ENCODE data around the gene MEIS3.

MEIS3 gene

DNA sequence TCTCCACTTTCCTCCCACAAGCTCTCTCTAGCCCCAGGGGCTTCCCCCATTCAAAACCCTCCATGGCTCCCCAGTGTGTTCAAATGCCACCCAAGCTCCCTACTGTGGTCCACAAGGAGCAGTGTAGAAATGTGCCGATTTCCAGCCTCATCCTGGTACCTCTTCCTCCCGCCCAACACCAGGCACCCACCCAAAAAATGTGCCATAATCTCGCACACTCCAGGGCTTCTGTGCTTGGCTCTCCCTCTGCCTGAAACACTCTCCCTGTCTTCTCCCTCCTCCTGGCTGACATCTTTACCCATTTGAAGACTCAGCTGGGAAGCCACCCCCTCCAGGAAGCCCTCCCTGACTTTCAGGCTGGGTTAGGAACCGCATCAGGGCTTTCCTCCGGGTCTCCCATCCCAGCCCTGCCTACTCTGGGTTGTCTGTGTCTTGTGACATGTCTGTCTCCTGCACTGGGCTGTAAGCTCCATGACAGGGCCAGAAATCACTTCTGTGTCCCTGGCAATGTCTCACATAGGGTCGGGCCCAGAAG lies 16.6 kb upstream of the MEIS3 start:
- DNase-seq (ENCODE audit: low spot score), result no peak

DNA sequence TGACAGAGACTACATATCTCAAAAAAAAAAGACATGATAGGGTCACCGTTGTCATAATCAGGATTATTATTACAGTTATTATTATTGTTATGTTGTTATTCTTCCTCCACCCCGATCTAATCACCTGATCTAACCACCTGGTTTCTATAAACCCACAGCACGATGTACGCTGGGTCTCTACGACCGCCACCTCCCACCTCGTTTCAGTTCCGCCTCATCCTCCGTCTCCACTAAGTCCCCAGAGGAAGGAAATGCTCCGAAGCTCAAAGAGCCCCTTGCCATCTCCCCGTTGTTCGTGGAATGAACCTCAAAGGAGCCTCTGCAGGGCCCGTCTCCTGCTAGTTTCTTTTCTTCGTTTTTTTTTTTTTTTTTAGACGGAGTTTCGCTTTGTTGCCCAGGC lies 15.9 kb upstream of the MEIS3 start:
- no peak for DNase-seq (ENCODE audit: low spot score)

DNA sequence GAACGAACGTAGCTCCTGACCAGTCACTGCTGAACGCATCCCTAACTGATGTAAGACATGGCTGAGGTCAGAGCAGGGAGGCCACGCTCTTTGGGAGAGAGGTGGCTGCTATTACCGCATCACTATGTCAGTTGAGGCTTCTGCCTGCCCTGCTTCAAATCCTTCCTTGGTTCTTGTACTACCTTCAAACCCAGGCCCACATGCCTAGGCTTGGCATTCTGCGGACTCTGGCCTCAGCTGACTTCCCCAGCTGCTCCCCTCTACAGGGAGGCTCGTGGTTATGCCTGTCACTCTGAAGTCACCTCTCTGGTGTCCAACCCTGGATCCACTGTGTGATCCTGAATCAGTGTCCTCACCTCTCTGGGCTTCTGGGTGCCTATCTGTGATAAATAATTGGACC lies 14.8 kb upstream of the MEIS3 start:
- no peak for DNase-seq (ENCODE audit: low spot score)

DNA sequence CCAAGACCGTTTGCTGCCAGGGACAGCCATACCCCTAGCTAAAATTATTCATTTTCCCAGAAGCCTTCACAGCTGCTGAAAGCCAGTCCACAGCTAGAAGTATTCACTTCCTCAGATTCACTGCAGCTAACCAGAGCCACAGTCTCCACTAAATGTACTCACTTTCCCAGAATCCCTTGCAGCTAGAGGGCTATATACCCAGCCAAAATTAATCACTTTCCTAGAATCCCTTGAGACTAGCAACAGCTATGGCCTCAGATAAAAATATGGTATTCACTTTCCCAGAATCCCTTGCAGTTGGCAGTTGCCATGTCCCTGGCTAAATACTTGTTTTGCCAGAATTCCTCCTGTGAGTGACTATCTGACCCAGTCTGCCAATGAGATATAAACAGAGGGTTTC lies 13.8 kb upstream of the MEIS3 start:
- DNase-seq (ENCODE audit: low spot score), result no peak

DNA sequence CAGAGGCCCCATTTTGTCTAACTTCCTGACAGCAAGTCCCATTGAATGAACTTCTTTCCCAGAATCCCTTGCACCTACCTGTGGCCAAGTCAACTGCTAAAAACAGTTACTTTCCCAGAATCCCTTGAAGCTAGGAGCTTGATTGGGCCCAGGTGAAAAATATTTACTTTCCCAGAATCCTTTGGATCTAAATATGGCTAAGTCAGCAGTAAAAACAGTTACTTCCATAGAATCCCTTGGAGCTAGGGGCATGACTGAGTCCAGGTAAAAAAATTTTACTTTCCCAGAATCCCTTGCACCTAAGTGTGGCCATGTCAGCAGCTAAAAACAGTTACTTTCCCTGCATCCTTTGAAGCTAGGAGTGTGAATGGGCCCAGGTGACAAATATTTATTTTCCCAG lies 13.2 kb upstream of the MEIS3 start:
- DNase-seq (ENCODE audit: low spot score), result no peak

DNA sequence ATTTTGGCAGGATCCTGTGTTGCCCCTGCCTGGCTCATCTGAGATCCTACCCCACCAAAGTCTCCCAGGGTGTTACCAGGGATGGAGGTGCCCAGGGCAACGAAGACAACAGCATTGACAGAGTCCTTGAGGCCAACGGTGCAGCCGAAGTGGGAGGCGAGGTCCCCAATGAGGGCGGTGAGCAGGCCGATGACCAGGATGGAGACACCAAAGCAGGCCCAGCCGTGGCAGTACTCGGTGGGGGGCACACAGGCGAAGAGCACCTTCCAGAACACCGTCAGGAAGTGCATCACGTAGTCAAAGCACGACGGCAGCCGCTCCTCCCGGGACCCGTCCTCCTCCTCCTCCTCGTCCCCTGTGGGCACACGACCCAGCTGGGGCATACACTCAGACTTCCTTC lies 12.8 kb upstream of the MEIS3 start:
- DNase-seq (ENCODE audit: low spot score), result no peak

DNA sequence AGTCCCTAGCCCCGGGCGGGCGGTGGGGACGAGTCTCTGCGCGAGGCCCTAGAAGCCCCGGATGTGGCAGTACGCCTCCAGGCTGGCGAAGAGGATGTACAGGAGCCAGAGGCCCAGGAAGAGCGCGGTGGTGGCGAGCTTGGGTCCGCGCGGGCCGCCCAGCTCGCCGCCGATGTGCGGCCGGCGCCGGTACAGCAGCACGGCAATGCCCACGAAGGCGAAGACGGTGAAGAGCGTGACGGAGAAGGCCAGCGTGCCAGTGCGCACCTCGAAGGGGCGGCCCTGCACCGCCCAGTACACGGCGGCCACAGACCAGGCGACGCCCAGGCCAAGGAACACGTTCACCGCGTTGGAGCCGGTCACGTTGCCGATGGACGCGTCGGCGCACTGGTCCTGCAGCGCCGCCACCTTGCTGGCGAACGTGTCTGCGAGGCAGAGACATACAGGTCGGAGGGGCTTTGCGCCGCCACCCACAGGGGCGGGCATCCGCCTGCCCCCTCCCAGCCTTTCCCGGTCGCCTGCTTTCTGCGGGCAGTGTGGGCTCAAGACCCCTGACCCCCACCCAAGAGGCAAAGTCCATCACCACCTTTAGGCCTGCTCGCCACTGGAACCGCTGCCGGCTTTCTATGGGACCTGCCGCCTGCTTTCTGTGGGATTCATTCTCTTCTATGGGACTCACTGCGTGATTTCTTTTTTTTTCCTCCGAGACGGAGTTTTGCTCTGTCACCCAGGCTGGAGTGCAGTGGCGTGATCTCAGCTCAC lies 10.9 kb upstream of the MEIS3 start:
- DNase-seq (ENCODE audit: low spot score), result peak; percentile 82

DNA sequence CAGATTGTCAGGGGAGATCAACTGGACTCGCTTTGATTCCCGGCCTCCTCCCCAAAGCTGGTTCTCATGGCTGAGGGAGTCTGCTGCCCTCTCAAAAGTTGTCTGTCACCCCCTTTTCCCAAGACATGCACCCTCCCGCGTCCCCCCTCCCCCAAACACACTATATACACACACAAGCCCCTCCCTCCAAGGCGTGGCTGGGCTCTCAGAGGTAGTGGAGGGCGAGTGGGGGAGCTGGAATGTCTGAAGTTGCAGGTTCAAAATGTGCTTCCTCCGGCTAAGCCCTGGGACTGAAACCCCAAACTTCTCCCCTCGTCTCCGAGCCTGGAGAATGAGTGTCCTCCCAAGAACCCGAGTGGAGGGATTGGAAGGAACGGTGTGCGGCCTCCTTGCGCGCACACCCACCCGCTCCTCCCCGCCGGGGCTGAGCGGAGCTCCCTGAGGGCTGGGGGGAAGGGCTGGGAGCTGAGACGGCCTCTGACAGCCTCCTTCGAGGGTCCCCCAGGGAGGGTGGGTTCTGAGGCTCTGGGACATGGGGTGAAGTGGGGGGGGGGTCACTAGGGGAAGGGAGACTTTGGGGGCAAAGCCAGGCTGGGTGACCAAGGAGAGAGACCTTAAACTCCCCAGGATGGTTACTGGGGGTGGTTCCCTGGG lies 9.9 kb upstream of the MEIS3 start:
- DNase-seq (ENCODE audit: low spot score), result no peak

DNA sequence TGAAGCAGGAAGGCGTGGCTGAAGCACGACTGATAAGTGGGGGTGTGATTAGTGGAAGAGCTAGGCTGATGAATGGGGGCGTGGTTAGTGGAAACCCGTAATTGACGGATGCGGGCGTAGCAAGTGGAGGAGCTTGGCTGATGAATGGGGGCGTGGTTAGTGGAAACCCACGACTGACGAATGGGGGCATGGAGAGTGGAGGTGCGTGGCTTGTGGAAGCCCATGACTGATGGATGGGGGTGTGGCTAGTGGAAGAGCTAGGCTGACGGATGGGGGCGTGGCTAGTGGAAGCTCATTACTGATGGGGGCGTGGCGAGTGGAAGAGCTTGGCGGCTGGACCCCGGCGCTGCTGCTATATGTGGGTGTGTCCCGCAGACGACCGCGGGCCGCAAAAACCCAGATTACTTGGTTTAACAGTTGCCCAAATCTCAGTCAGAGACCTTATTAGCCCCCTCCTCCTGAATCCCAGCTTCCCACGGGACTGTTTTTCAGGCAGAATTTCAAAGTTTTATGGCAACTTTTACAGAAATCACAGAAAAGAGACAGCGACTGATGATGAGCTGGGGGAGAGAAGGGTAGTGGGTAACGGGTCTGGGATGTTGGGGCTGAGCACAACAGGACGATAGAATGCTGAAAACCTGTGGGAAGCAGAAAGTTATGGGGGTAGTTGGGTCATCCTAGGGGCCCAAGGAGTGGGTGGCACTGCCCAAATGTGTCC lies 9.0 kb upstream of the MEIS3 start:
- DNase-seq (ENCODE audit: low spot score), result peak; percentile 98

DNA sequence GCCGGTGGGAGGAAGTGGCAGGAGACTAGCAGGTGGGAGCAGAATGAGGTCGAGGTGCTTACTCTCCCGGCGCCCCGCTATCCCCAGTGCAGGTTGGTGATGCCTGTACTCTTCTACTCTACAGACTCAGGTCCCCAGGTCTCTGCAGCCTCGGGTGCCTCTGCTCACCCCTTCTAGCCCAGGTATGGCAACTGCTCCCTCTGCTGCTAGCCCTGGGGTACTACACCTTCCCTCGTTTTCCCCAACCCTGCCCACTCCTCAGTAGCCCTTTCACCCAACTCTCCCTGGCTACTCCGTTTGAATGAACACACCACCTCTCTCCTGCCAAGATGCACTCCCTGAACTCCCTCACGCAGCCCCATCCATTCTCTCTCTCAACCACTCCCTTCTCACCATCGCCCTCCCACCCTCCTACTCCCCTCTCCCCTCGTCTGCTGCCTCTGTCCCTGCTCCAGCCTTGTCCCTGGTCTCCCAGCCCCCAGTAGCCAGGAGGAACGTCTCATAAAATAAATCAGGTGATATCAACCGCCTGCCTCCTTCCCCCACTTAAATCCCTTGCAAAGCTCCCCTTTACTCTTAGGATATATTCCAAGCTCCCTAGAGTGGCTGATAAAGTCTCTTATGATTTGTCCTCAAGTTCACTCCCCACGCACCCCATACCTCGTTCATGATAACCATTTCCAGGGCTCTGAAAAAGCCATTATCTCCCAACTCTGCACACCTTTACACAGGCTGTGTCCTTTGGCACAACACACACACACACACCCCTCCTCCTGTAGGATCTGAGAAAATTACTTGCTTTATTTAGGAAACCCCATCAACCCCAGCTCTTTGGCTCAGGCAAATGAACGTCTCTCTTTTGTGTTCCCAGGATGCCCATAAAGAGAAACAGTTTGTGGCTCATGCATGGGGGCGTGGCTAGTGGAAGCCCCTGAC lies 8.2 kb upstream of the MEIS3 start:
- peak; percentile 90 for DNase-seq (ENCODE audit: low spot score)

DNA sequence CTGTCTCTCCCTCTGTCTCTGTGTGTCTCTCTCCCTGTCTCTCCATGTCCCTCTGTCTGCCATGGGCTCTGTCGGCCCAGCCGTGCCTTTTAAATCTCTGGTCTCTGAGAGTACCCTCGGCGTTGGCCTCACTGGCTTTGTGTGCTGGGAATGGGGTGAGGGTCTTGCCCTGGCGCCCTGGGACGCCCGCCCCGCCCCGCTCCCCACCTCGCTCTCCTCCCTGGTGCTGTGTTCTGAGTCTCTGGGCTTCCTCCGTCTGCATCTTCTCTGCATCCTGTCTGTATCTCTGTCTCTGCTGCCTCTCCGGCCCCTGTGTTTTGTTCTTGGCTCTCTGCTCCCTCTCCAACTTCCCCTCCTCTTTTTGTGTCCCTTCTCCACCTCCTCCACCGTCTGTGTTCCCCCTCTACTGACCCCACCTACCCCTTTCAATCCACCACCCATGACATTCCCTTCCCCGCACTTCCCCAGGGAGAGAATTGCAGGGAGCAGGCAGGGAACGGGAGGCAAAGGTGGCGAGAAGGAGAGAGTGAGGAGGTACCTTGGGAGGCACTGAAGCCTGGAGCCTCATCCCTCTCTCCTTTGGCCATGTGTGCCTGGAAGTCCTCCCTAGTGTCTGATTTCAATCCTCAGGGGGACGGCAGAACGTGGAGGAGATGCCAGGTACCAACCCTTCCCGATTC lies 4.0 kb upstream of the MEIS3 start:
- DNase-seq (ENCODE audit: low spot score), result no peak

DNA sequence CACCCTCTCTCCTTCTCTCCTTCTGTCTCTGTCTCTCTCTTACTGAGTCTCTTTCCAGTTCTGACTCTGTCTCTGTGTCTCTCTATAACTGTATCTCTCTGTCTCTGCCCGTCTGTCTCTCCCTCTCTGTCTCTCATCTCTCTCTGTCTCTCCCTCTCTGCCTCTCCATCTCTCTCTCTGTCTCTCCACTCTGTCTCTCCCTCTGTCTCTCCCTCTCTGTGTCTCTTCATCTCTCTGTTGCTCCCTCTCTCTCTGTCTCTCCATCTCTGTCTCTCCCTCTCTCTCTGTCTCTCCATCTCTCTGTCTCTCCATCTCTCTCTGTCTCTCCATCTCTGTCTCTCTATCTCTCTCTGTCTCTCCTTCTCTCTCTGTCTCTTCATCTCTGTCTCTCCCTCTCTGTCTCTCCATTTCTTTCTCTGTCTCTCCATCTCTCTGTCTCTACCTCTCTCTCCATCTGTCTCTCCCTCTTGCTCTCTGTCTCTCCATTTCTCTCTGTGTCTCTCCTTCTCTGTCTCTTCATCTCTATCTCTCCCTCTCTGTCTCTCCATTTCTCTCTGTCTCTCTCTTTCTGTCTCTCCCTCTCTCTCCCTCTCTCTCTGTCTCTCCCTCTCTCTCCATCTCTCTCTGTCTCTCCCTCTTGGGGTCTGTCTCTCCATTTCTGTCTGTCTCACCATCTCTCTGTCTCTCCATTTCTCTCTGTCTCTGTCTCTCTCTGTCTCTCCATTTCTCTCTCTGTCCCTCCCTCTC lies 3.3 kb upstream of the MEIS3 start:
- DNase-seq (ENCODE audit: low spot score), result no peak

DNA sequence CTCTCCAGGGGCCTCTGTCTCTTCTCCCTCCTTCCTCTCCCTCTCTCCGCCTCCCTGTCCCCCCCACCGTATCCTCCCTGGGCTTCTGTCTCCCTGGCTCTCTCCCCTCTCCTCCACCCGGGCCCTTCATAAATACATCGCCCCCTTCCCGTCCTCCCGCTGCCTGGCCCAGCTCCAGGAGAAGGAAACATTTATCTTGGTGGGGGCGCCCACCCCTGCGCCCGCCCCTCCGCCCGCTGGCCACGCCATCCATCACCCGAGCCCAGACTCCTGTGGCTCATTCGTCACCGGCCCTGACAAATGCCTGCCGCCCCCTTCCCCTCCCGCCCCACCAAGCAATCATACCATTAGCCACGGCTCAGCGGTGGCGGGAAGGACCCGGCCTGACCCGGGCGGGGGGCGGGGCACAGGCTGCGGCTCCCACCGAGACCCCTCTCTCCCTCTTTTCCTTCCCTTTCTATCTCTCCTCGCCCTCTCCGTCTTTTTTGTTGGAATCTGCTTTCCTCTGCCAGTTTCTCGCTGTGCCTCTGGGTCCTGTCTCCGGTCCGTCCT lies 2.6 kb upstream of the MEIS3 start:
- DNase-seq (ENCODE audit: low spot score), result peak; percentile 83

DNA sequence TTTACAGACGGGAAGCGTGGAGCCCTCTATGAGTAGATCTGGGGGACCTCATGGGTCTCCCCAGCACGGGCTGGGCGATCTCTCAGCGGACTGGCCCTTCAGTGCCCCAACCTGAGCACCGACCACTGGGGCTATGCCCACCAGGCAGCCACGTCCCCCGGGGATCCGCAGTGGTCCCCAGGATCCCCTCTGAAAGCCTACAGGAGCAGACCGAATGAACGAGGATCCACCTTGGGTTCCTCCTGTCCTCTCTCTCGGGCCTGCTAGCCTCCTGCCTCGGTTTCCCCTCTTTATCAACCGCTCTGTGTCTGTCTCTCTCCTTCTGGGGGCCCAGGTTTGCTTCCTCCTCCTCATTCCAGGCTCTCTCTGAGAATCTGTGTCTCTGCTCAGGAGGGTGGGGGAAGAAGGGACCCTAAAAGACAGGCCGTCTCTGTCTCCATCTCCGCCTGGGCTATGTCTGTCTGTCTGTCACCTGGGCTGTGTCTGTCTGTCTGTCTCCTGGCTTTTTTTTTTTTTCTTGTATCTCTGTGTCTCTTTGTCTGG lies 2.0 kb upstream of the MEIS3 start:
- DNase-seq (ENCODE audit: low spot score), result no peak

DNA sequence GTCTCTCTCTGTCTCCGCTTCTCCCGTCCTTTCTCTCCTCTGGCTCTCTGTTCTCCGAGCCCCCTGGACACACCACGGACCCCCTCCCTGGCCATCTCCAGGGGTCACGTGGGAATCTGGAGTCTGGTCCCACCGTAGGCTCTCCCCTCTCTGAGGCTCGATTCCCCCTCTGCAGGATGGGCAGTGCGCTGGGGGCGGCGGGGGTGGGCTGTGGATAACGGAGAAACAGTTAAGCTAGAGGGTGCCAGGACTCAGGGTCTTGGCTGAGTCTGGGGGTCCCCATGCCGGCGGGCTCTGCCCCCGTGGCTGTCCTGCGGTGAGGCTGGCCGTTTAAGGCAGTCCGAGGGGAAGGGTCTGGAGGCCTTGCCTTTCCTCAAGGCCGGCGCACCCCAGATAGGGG lies 462 bp upstream of the MEIS3 start:
- no peak for DNase-seq (ENCODE audit: low spot score)

DNA sequence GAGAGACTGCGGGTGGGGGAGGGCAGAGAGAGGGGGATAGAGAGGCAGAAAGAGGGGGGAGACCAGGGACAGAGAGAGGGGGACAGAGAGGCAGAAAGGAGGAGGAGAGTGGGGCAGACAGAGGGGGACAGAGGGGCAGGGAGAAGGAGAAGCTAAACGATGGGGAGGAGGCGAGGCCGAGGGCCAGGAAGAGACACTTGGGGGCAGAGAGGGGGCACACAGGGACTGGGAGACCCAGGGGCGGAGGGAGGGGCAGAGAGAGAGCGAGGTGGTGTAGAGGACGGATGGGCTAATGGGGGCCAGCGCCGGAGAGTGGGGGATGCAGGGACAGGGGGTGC lies 666 bp downstream of the MEIS3 start:
- no peak for DNase-seq (ENCODE audit: low spot score)

DNA sequence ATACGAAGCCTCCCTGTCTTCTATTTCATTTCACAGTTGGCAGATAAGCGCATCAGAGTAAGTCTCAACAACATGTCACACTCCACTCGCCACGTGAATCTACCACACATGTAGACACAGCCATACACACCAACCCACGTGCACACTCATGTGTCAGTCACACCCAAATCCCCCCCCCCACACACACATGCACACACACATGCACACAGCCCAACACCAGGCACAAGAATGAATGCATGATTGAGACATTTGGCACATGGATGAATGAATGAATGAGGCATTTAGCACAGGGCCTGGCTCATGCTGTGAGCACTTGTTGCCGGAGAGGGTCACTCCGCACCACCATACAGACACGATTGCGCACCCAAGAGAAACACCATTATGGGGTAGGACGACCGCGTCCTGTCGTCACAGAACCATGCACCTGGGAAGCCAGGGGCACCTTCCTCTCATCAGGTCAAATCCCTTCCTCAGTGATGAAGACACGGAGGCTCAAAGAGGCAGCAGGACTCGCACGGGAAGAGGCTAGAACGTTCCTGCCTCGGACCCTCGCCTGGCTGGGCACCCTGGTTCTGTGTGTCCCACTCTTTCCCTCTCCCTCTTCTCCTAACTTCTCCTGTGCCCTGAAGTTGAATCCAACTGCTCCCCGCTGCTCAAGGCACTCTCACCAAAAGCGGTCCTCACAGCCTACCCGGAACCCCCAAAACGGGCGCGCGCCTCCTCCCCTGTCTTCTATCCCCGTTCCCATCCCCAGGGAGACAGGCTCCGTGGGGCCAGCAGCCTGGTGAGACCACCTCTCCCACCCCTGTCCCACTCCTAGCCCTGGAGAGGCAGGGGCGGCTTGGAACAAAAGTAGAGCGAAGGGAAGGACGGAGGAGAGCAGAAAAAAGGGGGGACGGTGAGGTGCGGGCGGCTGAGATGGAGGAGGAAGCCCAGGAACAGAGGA lies 1.3 kb downstream of the MEIS3 start:
- DNase-seq (ENCODE audit: low spot score), result no peak

DNA sequence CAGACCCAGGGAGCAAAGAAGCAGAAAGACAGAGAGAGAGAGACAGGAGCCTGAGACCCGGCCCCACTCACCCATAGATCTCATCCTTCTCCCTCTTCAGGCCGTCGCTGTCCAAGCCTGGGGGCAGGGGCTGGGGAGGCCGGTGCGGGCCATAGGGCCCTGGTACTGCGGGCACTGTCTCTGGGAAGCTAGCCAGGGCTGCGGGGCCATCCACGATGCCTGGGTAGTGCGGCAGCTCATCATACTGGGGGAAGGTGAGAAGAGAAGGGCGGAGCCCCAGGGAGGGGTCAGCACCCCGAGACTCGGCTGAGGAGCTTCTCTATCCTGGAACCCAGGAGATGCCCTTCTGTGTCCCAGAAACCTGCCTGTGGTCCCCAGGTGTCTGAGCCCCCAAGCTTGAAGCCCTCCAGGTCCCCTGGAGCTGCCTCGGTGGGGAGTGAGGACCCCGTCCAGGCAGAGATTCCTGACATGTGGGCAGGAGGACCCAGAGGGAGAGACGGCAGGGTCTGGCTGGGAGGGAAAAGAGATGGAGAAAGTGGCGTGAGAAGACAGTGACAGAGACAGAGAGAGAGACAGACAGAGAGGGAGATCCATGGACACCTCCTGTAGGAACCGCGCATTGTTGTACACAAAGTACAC lies 2.1 kb downstream of the MEIS3 start:
- DNase-seq (ENCODE audit: low spot score), result no peak

DNA sequence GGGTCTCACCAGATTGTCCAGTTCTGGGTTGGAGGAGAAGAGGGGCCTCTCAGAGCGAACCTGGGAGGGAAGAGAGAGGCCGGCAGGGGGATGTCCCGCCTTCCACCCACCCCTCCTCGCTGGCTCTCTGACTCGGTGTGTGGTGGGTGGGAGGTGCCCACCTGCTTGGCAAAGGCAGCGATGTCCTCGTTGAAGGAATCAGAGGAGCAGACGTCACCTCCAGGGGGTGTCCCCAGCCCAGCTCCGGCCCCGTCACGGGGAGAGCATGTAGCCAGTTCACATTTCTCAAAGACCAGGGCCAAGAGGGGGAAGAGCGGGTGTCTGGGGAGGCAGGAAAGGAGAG lies 2.7 kb downstream of the MEIS3 start:
- no peak for DNase-seq (ENCODE audit: low spot score)
